ENCODE measurements around the gene PLXNA2.

PLXNA2 gene

DNA sequence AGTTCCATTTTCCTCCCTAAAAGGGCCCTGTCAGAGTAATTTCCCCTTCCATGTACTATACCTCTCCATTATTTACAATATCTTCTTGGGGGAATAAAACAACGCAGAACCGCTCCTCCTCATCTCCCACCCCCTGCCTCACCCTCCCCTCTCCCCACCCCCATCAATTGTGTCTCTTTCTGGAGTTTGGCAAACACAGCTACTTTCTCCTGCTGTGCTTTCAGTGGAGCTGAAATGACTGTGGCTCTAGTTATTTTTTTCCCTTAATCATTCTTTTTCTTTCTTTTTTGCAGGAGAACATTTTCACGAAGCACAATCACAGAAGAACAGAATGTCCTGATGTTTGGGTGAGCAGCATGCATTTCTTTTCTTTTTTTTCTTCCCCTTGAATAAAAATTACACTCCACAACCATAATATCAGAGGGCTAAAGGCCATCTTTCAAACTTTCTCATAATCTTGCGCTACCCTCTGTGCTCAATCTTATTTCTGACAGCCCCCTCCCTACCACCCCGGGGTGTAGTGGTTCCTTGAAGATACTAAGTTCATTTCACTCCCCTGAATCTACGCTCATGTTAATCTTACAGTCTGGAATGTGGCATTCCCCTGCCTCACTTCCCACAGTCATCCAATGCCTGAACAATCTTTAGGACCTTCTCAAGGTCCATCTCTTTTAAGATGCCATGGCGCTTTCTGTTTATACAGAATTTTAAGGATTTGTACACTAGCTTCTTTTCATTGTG, 8.8 kb upstream of the PLXNA2 start (continued):
- TF ChIP-seq, protein P1, sequence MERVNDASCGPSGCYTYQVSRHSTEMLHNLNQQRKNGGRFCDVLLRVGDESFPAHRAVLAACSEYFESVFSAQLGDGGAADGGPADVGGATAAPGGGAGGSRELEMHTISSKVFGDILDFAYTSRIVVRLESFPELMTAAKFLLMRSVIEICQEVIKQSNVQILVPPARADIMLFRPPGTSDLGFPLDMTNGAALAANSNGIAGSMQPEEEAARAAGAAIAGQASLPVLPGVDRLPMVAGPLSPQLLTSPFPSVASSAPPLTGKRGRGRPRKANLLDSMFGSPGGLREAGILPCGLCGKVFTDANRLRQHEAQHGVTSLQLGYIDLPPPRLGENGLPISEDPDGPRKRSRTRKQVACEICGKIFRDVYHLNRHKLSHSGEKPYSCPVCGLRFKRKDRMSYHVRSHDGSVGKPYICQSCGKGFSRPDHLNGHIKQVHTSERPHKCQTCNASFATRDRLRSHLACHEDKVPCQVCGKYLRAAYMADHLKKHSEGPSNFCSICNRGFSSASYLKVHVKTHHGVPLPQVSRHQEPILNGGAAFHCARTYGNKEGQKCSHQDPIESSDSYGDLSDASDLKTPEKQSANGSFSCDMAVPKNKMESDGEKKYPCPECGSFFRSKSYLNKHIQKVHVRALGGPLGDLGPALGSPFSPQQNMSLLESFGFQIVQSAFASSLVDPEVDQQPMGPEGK (CRISPR knock-in tag; IDR thresholded peaks at IDR 0.05; ENCODE audit: borderline replicate concordance), result no peak
- no peak for TF ChIP-seq ZC3H10 (CRISPR knock-in tag; IDR thresholded peaks at IDR 0.05)
- no peak for TF ChIP-seq TOX (CRISPR knock-in tag; IDR thresholded peaks at IDR 0.05; ENCODE audit: borderline replicate concordance)
- TF ChIP-seq OSR1 (CRISPR knock-in tag; IDR thresholded peaks at IDR 0.05), result no peak
- no peak for TF ChIP-seq ZNF70 (CRISPR knock-in tag; IDR thresholded peaks at IDR 0.05)

DNA sequence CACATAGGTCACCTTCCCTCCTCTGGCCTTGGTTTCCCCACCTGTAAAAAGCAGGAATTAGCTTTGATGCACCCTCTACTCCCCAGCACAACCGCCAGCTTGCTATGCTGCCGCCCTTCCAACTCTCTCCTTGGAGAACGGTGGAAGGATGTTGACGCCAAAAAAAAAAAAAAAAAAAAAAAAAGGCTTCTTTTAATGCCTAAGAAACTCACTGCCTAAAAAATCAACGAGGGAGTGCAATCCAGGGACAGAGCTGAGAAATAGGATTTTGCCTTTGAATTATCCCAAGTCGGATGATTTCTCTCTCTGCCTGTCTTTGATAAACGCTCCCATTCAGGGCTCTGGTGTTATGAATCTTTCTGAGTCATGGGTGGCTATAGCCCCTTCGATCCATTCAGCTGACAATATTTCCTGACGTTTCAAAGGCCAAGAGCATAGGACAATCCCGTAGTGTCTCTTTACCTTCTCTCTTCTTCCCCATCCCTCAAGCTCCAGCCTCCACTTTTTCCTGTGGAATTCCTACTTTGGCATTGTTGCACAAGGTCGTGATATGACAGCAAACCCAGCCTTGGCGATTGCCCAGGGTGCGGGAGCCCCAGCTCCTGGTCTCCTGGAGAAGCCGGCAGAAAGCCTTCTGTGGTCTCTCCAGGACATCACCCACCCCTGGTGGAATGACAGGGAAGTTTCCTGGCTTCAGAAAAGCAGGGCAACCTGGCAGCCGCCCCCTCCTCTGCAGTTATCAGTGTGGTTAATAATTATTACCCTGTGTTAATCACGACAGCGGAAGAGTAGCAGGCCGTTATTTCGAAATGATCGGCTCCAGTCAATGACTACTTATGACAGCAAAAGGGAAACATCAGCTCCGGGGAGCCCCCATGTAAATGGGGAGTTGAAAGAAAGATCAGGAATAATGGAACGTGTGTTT, 8.0 kb upstream of the PLXNA2 start:
- peak; percentile 69 for ATAC-seq
- TF ChIP-seq ARNTL (CRISPR knock-in tag; IDR thresholded peaks at IDR 0.05; ENCODE audit: borderline replicate concordance, low read depth) (no peak), RARB (CRISPR knock-in tag; IDR thresholded peaks at IDR 0.05) (no peak), GLIS3 (CRISPR knock-in tag; IDR thresholded peaks at IDR 0.05) (no peak), OSR1 (CRISPR knock-in tag; IDR thresholded peaks at IDR 0.05) (no peak), ZNF70 (CRISPR knock-in tag; IDR thresholded peaks at IDR 0.05) (no peak), ESRRG (CRISPR knock-in tag; IDR thresholded peaks at IDR 0.05) (no peak), ZC3H10 (CRISPR knock-in tag; IDR thresholded peaks at IDR 0.05) (no peak), ZNF8 (CRISPR knock-in tag; IDR thresholded peaks at IDR 0.05) (no peak), CSDC2 (CRISPR knock-in tag; IDR thresholded peaks at IDR 0.05) (no peak), ZFP30 (CRISPR knock-in tag; IDR thresholded peaks at IDR 0.05) (no peak), TOX (CRISPR knock-in tag; IDR thresholded peaks at IDR 0.05; ENCODE audit: borderline replicate concordance) (no peak; the same call in 1 of the 2 replicates), PPARA (CRISPR knock-in tag; IDR thresholded peaks at IDR 0.05; ENCODE audit: borderline replicate concordance) (no peak), BACH2 (CRISPR knock-in tag; IDR thresholded peaks at IDR 0.05; ENCODE audit: borderline replicate concordance) (no peak)
- TF ChIP-seq, protein P2, sequence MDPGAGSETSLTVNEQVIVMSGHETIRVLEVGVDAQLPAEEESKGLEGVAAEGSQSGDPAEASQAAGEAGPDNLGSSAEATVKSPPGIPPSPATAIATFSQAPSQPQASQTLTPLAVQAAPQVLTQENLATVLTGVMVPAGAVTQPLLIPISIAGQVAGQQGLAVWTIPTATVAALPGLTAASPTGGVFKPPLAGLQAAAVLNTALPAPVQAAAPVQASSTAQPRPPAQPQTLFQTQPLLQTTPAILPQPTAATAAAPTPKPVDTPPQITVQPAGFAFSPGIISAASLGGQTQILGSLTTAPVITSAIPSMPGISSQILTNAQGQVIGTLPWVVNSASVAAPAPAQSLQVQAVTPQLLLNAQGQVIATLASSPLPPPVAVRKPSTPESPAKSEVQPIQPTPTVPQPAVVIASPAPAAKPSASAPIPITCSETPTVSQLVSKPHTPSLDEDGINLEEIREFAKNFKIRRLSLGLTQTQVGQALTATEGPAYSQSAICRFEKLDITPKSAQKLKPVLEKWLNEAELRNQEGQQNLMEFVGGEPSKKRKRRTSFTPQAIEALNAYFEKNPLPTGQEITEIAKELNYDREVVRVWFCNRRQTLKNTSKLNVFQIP (CRISPR knock-in tag; IDR thresholded peaks at IDR 0.05; ENCODE audit: borderline replicate concordance, low read depth), result no peak
- TF ChIP-seq, protein P1 (CRISPR knock-in tag; IDR thresholded peaks at IDR 0.05; ENCODE audit: borderline replicate concordance), result no peak
- TF ChIP-seq, protein P3, sequence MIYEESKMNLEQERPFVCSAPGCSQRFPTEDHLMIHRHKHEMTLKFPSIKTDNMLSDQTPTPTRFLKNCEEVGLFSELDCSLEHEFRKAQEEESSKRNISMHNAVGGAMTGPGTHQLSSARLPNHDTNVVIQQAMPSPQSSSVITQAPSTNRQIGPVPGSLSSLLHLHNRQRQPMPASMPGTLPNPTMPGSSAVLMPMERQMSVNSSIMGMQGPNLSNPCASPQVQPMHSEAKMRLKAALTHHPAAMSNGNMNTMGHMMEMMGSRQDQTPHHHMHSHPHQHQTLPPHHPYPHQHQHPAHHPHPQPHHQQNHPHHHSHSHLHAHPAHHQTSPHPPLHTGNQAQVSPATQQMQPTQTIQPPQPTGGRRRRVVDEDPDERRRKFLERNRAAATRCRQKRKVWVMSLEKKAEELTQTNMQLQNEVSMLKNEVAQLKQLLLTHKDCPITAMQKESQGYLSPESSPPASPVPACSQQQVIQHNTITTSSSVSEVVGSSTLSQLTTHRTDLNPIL (CRISPR knock-in tag; IDR thresholded peaks at IDR 0.05; ENCODE audit: low read depth), result no peak
- TF ChIP-seq, protein P4, sequence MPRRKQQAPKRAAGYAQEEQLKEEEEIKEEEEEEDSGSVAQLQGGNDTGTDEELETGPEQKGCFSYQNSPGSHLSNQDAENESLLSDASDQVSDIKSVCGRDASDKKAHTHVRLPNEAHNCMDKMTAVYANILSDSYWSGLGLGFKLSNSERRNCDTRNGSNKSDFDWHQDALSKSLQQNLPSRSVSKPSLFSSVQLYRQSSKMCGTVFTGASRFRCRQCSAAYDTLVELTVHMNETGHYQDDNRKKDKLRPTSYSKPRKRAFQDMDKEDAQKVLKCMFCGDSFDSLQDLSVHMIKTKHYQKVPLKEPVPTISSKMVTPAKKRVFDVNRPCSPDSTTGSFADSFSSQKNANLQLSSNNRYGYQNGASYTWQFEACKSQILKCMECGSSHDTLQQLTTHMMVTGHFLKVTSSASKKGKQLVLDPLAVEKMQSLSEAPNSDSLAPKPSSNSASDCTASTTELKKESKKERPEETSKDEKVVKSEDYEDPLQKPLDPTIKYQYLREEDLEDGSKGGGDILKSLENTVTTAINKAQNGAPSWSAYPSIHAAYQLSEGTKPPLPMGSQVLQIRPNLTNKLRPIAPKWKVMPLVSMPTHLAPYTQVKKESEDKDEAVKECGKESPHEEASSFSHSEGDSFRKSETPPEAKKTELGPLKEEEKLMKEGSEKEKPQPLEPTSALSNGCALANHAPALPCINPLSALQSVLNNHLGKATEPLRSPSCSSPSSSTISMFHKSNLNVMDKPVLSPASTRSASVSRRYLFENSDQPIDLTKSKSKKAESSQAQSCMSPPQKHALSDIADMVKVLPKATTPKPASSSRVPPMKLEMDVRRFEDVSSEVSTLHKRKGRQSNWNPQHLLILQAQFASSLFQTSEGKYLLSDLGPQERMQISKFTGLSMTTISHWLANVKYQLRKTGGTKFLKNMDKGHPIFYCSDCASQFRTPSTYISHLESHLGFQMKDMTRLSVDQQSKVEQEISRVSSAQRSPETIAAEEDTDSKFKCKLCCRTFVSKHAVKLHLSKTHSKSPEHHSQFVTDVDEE (CRISPR knock-in tag; IDR thresholded peaks at IDR 0.05), result no peak

DNA sequence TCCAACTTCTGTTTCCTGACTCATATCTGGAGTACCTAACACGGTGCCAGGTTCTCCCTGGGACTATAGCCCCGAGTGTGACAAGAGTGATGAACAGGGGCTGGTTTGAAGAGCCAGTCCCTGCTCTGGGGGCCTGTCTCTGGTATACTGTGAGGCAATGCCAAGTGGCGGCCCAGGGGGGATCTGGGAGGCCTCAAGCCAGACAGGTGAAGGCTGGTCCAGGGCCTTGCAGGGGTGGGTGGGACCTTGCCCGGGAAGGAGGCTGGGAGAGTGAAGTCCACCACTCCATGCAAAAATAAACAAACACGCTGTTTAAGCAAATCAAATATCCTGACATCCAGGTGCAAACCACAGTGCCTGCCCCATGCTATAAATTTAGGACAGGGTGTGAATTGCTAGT, 6.8 kb upstream of the PLXNA2 start:
- ATAC-seq, result no peak
- TF ChIP-seq RARB (CRISPR knock-in tag; IDR thresholded peaks at IDR 0.05) (no peak), TOX (CRISPR knock-in tag; IDR thresholded peaks at IDR 0.05; ENCODE audit: borderline replicate concordance) (no peak), ZNF565 (CRISPR knock-in tag; conservative IDR thresholded peaks at IDR 0.05; ENCODE audit: low read depth) (no peak), BACH2 (CRISPR knock-in tag; IDR thresholded peaks at IDR 0.05; ENCODE audit: borderline replicate concordance) (no peak)
- TF ChIP-seq, protein P5, sequence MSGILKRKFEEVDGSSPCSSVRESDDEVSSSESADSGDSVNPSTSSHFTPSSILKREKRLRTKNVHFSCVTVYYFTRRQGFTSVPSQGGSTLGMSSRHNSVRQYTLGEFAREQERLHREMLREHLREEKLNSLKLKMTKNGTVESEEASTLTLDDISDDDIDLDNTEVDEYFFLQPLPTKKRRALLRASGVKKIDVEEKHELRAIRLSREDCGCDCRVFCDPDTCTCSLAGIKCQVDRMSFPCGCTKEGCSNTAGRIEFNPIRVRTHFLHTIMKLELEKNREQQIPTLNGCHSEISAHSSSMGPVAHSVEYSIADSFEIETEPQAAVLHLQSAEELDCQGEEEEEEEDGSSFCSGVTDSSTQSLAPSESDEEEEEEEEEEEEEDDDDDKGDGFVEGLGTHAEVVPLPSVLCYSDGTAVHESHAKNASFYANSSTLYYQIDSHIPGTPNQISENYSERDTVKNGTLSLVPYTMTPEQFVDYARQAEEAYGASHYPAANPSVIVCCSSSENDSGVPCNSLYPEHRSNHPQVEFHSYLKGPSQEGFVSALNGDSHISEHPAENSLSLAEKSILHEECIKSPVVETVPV (CRISPR knock-in tag; IDR thresholded peaks at IDR 0.05), result no peak
- TF ChIP-seq, protein P2 (CRISPR knock-in tag; IDR thresholded peaks at IDR 0.05; ENCODE audit: borderline replicate concordance, low read depth), result no peak
